Amygdala (tissue), 56 donors: ENCODE measurements around the gene RXFP1.

Experiments used
- DNase-seq, 56 donors: peaks; one replicate each; lab custom pipeline; 2025; lab: John Stamatoyannopoulos, UW

Gene RXFP1

GRCh38 chr4:158540125-158540907 is 18.6 kb downstream of the RXFP1 start:
- DNase-seq = no peak

GRCh38 chr4:158541506-158541905 is 19.8 kb downstream of the RXFP1 start:
- no peak for DNase-seq

- DNase-seq = no peak
Observed at GRCh38 chr4:158543191-158543590, 21.5 kb downstream of the RXFP1 start.

GRCh38 chr4:158544141-158544540 is 22.5 kb downstream of the RXFP1 start:
- DNase-seq = no peak

- DNase-seq = no peak
Observed at GRCh38 chr4:158553364-158553763, 31.7 kb downstream of the RXFP1 start.

- DNase-seq = no peak
Observed at GRCh38 chr4:158560284-158560683, 38.6 kb downstream of the RXFP1 start.

GRCh38 chr4:158566860-158567259 is 45.2 kb downstream of the RXFP1 start:
- no peak for DNase-seq

GRCh38 chr4:158571736-158572135 is 50.1 kb downstream of the RXFP1 start:
- DNase-seq = no peak

- no peak for DNase-seq
Observed at GRCh38 chr4:158572608-158573007, 50.9 kb downstream of the RXFP1 start.

GRCh38 chr4:158578476-158578875 is 56.8 kb downstream of the RXFP1 start:
- DNase-seq = no peak

GRCh38 chr4:158580064-158580463 is 58.4 kb downstream of the RXFP1 start:
- DNase-seq = no peak

GRCh38 chr4:158581161-158581560 is 59.5 kb downstream of the RXFP1 start:
- DNase-seq = no peak

GRCh38 chr4:158586881-158587280 is 65.2 kb downstream of the RXFP1 start:
- no peak for DNase-seq

- no peak for DNase-seq
Observed at GRCh38 chr4:158588285-158588684, 66.6 kb downstream of the RXFP1 start.

GRCh38 chr4:158588777-158589176 is 67.1 kb downstream of the RXFP1 start:
- no peak for DNase-seq

GRCh38 chr4:158590306-158590705 is 68.6 kb downstream of the RXFP1 start:
- DNase-seq = no peak

- DNase-seq = no peak
Observed at GRCh38 chr4:158590824-158591223, 69.1 kb downstream of the RXFP1 start.

- no peak for DNase-seq
Observed at GRCh38 chr4:158597879-158598596, 76.4 kb downstream of the RXFP1 start.

GRCh38 chr4:158599150-158599549 is 77.5 kb downstream of the RXFP1 start:
- no peak for DNase-seq

GRCh38 chr4:158599765-158600498 is 78.2 kb downstream of the RXFP1 start:
- no peak for DNase-seq

GRCh38 chr4:158604369-158604768 is 82.7 kb downstream of the RXFP1 start:
- no peak for DNase-seq
